GOT3 (cell line): ENCODE data around the gene LTB4R2.

Source experiments
- DNase-seq: peaks from one replicate; lab custom pipeline; 2025; ENCODE audit warnings: mixed read lengths; lab: John Stamatoyannopoulos, UW

The LTB4R2 gene

GRCh38 chr14:24277606-24278321 is 32.2 kb upstream of the LTB4R2 start:
- DNase-seq, result no peak

DNA sequence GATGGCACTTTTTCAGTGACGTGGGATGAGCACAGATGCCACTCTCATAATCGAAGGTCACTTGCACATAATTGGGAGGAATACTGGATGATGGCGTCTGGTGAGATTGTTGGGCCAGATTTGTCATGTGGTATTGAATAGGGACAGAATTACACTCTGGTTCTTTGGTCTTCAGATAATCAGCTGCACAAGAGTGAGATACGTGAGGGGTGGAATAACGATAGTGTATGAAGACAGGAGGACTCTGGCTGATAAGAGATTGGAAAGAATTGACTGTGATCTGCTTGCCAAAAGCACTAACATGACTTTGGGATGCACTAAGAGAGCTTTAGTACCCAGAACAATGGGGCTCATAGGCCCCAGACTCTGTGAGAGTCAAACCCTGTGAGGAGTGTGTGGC is 31.5 kb upstream of the LTB4R2 start:
- no peak for DNase-seq

DNA sequence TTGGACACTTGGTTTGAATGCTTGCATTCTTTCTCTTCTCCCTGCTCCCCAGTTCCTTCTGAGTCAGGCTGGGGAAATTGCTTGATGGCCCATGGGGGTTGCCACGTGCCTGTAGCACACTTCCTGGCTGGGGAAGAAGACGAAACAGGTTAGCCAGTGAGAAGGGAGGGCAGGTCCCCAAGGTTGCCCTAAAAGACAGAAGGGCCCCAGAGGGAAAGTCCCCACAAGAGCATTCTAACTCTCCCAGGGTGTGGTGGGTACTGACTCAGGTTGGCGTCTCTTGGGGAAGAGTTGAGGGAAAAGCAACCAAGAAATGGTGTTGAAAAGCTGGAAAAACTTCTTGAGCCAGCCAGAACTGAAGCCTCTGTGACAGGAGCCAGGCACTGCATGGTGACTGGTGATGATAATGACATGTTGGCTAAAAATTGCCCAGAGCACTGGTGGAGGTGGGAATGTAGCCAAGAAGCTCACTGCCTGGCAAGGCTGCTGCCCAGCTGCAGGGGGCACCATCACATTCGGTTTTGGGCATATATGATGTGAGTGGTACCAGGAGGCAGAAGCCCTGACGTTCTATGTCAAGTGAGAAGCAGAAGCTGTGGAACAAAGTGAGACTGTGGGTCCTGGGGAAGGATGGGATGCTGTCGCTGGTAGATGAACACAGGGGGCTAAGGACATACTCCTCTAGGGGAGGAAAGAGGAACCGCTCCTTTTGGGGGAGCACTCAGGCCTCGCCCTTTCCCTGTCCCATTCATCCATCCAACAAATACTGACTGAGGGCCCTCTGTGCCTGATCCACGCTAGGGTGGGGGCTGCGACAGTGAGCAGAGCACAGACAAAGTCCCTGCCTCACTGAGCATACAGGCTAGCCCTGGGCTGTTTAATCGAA is 30.4 kb upstream of the LTB4R2 start:
- no peak for DNase-seq

DNA sequence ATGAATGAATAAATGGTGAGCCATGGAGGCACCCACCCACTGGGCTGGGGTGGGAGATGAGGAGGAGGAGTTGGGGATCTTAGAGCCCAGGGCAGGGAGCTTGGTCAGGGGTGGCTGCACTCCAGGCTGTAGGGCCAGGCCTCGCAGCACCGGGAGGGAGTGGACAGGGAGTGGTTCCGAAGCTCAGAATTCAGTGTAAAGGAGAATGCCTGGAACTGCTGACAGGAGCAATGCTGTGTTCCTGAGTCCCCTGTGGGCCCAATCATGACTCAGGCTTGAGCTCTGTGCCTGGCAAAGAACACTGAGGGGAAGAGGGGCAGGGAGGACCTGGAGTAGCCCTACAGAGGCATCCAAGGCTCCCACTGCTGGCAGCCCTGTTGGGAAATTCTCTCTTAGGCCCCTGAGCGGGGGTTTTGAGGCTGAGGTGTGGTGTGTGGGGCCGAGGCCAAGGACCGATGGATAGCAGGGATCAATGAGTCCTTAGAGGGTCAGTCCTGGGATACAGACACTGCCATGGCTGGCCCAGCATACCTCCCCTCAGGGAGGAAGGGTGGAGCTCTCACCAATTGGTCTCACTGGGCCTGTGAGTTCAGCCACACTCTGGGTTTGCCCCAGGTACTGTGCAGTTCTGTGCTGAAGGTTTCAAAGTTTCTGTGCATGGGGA is 29.0 kb upstream of the LTB4R2 start:
- no peak for DNase-seq

- no peak for DNase-seq
Observed at GRCh38 chr14:24281636-24282035, 28.3 kb upstream of the LTB4R2 start.

- DNase-seq, result no peak
Observed at GRCh38 chr14:24282736-24283135, 27.2 kb upstream of the LTB4R2 start.

GRCh38 chr14:24283796-24284460 is 26.0 kb upstream of the LTB4R2 start:
- DNase-seq, result no peak

DNA sequence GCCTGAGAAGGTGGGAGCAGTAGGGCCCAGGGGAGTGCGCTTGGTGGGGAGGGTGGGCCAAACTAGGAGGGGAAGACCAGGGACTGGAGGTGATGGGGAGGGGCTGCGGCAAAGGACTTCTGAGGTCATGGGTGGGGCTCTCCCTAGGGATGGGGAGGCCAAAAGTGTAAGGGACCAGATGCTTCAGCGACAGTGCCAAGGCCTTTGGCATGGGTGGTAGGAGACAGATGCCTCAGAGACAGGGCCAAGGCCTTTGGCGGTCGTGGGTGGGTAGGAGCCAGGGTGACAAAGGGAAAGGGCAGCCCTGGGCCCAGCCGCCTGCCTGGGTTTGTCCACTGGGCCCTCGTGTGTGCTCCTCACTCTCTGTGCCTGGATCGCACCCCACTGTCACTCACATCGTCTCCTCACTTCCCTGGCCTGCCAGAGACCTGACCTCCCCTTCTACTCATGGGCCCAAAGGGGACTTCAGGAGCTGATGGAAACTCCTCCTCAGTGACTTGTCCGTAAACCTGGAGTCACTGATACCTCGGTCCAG is 25.4 kb upstream of the LTB4R2 start:
- DNase-seq, result no peak

- DNase-seq, result no peak
Observed at GRCh38 chr14:24285351-24285750, 24.6 kb upstream of the LTB4R2 start.

DNA sequence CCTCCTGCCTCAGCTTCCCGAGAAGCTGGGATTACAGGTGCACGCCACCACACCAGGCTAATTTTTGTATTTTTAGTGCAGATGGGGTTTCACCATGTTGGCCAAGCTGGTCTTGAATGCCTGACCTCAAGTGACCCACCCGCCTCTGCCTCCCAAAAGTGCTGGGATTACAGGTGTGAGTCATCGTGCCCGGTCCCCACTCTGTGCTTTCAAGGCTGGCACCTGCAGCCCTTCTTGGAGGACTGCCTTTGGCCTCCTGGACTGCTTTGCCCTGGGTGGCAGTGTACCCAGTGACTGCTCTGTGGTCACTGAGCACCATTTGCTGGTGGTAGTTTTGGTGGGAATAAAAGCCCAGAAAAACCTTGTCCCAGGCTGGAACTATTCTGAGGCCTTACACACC is 22.9 kb upstream of the LTB4R2 start:
- no peak for DNase-seq

- no peak for DNase-seq
Observed at GRCh38 chr14:24289649-24290280, 20.2 kb upstream of the LTB4R2 start.

DNA sequence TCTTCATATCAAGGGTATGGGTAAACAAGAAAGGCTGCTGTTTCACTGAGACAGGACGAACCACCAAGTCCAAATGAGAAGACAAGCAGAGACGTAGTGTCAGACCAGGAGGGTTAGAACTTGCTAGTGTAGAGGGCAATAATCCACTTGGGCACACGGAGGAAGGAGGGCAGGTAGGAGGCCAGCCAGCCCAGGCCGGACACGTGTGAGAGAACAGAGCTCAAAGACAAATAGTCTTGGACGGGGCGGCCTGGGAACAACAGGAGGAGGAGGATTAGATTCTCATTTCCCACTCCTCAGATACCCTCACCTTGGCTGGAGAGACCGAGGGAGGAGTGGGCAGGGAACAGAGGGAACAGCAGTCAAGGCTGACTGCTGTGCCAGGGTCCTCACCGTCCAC is 19.2 kb upstream of the LTB4R2 start:
- DNase-seq, result no peak

- no peak for DNase-seq
Observed at GRCh38 chr14:24291446-24292117, 18.4 kb upstream of the LTB4R2 start.

GRCh38 chr14:24292118-24292807 is 17.7 kb upstream of the LTB4R2 start:
- no peak for DNase-seq

DNA sequence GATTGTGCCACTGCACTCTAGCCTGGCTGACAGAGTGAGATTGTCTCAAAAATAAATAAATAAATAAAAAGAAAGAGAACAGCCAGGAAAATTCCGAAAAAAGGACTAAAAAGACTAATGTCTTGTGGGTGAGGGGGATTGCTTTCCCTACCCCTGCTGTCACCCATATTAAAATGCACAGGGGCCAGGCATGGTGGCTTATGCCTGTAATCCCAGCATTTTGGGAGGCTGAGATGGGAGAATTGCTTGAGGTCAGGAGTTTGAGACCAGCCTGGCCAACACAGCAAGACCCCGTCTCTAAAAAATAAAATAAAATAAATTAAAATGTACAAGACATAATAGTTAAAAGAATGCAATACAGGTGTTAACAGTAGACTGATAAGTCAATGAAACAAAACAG is 16.4 kb upstream of the LTB4R2 start:
- no peak for DNase-seq

GRCh38 chr14:24296341-24297157 is 13.4 kb upstream of the LTB4R2 start:
- no peak for DNase-seq

GRCh38 chr14:24297190-24297964 is 12.6 kb upstream of the LTB4R2 start:
- no peak for DNase-seq

DNA sequence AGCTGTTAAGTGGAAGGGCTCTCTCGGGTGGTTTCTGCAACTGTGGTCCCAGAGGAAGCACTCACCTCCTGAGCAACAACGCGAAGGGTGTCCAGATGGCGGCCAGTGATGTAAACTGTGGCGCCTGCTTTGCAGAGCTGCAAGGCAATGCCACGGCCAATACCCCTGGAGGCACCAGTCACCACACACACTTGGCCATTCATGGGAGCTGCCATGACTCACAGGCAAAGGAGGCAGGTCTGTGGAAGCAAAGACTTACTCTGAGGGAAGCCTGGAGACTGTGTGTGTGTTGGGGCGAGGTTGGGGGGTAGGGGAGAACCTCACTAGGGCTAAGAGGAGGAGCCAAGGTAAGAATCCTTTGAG is 11.1 kb upstream of the LTB4R2 start:
- no peak for DNase-seq
